ENCODE measurements around the gene ABCD2.
A peak's percentile ranks its signal among the peaks of the same experiment; 100 is the strongest.
"Not testable (repeated sequence)": the region's sequence is repeated elsewhere in the genome, so short reads cannot be mapped to it uniquely, and the experiment has no call there.

ABCD2 gene

DNA sequence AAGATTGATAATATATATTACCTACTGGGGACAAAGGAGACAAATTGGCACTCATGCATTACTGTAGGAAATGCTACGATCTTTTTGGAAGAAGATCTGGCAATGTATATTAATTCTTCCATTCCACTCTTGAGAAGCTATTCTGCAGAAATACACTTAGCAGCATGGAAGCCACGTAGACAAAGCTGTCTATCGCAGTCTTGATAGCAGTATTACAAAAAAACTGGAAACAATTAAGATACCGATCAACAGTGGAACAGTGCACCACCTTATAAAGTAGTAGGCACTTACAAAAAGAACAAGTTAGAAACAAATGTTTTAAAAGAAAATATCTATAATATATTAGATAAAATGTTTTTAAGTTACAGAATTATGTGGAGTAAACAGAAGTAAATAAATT is 87.2 kb downstream of the ABCD2 start:
- no peak for DNase-seq (ENCODE audit: low read depth)

- DNase-seq (ENCODE audit: low read depth) = no peak
Observed at GRCh38 chr12:39526974-39527373, 92.6 kb downstream of the ABCD2 start.

GRCh38 chr12:39522167-39522566 is 97.4 kb downstream of the ABCD2 start:
- DNase-seq (ENCODE audit: low read depth) = not testable (repeated sequence)

GRCh38 chr12:39510001-39510400 is 109.6 kb downstream of the ABCD2 start:
- no peak for DNase-seq (ENCODE audit: low read depth)

GRCh38 chr12:39505554-39505953 is 114.0 kb downstream of the ABCD2 start:
- no peak for DNase-seq (ENCODE audit: low read depth)

DNA sequence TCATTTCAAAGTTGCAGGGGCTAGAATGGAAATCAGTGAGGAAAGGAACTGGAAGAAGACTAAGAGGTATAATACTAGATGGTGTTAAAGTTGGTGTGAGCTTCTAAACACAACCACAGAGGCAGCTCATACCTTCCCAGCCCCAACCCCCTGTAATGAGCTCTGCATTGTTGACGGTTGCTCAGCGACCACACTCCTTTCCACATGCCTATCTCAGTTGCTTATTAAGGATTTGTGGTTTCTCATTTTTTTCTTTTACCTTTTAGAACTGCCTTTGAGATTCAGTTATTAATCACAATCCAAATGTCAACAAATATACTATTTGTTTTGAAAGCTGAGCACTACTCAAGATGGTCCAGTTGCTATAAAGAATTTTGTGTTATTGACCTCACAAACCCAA is 114.6 kb downstream of the ABCD2 start:
- no peak for DNase-seq (ENCODE audit: low read depth)

DNA sequence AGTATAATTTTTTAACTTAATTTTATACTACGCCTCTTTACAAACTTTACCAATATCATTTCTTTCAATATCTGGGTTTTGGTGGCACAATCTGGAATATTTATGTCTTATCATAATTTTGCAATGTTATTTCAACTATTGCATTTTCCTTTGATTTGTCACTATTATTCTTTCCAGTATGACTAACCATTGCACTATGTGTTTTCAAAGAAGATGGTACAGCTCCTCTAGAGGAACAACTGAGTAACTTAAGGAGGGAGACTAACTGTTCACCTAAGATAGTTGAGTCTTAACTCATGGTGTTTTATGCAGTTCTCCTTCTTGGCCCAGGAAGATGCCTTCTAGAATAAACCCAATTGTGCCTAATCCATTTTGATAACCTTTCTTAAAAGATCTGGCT is 116.2 kb downstream of the ABCD2 start:
- DNase-seq (ENCODE audit: low read depth) = peak; percentile 14

DNA sequence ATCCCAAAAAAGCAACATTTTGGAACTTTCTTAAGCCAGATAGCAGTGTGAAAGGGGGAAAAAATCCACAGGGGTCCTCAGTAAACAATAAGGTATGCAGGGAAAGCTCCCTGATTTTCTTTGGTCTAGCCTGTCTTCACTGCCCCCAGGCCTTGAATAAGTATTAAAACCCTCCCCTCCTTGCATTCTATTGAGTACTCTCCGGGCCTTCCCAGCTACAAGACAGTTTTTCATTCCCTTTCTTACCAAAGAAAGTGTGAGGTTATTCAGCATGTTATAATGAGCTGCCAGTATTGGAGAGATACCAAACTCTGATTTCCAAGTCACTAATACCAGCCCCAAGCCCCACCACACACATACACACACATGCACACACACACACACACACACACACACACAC is 116.9 kb downstream of the ABCD2 start:
- DNase-seq (ENCODE audit: low read depth) = no peak

Measured in fibroblast of the conjunctiva (primary cell).